ENCODE data around the gene THSD7A. TPM values are rescaled to one million over a fixed set of nuclear protein-coding genes. Genes with fewer than 3 reads are reported as not detected.

The THSD7A gene, protein sequence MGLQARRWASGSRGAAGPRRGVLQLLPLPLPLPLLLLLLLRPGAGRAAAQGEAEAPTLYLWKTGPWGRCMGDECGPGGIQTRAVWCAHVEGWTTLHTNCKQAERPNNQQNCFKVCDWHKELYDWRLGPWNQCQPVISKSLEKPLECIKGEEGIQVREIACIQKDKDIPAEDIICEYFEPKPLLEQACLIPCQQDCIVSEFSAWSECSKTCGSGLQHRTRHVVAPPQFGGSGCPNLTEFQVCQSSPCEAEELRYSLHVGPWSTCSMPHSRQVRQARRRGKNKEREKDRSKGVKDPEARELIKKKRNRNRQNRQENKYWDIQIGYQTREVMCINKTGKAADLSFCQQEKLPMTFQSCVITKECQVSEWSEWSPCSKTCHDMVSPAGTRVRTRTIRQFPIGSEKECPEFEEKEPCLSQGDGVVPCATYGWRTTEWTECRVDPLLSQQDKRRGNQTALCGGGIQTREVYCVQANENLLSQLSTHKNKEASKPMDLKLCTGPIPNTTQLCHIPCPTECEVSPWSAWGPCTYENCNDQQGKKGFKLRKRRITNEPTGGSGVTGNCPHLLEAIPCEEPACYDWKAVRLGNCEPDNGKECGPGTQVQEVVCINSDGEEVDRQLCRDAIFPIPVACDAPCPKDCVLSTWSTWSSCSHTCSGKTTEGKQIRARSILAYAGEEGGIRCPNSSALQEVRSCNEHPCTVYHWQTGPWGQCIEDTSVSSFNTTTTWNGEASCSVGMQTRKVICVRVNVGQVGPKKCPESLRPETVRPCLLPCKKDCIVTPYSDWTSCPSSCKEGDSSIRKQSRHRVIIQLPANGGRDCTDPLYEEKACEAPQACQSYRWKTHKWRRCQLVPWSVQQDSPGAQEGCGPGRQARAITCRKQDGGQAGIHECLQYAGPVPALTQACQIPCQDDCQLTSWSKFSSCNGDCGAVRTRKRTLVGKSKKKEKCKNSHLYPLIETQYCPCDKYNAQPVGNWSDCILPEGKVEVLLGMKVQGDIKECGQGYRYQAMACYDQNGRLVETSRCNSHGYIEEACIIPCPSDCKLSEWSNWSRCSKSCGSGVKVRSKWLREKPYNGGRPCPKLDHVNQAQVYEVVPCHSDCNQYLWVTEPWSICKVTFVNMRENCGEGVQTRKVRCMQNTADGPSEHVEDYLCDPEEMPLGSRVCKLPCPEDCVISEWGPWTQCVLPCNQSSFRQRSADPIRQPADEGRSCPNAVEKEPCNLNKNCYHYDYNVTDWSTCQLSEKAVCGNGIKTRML (N-terminal part only)
- not detected for total RNA-seq

DNA sequence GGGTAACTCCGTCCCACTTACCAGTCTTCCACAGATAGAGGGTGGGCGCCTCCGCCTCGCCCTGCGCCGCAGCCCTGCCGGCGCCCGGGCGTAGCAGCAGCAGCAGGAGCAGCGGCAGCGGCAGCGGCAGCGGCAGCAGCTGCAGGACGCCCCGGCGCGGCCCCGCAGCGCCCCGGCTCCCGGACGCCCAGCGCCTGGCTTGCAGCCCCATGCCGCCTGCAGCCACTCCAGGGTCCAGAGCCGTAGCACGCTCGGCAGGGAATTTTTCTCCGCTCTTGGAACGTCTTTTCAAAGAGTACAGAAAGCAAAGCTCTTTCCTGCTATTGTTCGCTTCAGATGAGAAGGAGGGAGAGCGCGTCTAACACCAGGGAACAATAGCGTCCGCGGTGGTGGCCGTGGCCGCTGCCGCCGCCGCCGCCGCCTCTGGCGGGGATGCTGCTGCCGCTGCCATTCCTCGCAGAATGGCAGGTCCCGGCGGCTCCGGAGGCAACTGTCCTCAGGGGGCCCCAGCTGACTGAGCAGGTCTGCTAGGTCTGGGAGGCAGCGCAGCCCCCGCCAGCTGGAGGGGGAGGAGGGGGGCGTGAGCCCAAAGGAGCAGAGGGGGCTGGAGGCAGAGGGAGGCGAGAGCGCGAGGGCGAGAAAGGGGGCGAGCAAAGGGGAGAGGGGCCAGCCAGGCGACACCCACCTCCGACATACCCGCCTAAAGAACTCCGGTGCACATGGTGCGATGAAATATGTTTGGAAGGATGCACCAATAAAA lies at the start of gene THSD7A:
Gene THSD7A (minus strand): TSS at position 463 of the 760 bp plus-strand sequence. CDS start 252 bp downstream, at position 211.

Data from activated naive CD4-positive, alpha-beta T cell treated with anti-CD3 and anti-CD28 coated beads, Interleukin-2, amount 10 ng/mL, durations not matched to agents 5 hours and 36 hours (primary cell).